HG03280 (cell line): Measurements from ENCODE around the gene PGLYRP3.

Source experiments
- ATAC-seq: cut with Tn5 transposase; IDR thresholded peaks from one replicate; pipeline ENCODE4 v1.9.1; 2021; ENCODE audit warnings: mild to moderate bottlenecking, moderate library complexity; ENCODE audit not compliant: unreplicated experiment

PGLYRP3 gene

DNA sequence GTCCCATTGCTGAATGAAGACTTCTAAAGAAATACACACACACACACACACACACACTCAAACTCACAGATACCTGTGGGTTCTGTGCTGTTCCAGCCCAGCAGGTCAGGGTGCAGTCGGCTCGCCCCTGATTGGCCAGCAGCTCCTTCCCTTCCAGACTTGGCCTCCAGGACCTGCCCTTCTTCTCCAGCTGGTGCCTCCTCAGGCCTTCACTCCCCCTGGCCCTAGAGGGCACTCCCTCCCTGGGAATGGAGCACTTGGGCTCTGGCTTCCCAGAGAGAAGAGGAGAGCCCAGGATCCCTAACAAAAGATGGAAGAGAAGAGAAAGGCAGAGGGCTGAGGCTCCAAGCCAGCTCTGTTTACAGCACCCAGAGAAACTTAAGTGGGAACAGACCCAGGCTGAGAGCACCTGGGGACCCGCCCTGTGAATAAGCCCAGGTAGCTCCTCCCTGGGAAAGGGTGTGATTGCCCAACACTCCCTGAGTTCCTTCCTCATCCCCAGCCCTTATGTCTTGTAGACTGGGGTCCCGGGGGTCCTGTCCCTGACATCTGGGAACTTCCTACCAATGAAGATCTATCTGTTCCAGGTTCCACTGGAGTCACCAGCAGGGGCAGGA lies at the start of gene PGLYRP3:
PGLYRP3 (minus strand) TSS at position 383 of the 617 bp plus-strand sequence. CDS start 2,287 bp downstream, outside the sequence.
- no peak for ATAC-seq

GRCh38 chr1:153362187-153362775 lies 49.5 kb upstream of the PGLYRP3 start:
- ATAC-seq: no peak

DNA sequence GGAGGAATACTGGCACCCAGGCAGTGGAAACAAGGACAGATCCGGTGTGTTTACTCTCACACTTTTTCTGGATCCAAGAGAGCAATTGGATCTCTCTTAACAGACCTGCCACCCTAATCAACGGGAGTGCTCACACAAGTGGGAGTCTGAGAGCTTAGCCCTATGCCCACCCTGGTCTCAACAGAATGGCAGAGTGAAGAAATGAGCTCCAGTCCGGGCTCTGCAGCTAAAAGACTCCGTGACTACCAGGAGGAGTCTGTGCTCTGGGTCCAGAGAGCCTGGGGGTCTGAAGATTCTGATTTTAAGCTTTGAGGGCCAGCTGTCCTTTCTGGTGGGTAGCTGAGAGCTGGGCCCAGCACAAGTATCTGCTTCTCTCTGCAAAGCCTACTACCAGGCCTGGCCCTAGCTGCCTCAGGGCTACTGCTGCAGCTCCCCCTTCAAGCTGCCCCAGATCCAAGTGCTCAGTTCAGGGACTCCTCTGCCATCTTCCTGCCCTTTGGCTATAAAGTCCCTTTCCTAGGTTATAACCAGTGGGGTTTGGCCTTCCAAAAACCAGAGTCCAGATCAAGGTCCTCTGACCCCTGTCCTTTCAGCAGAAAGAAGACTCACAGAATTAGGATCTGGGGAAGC lies 48.8 kb upstream of the PGLYRP3 start:
- no peak for ATAC-seq

DNA sequence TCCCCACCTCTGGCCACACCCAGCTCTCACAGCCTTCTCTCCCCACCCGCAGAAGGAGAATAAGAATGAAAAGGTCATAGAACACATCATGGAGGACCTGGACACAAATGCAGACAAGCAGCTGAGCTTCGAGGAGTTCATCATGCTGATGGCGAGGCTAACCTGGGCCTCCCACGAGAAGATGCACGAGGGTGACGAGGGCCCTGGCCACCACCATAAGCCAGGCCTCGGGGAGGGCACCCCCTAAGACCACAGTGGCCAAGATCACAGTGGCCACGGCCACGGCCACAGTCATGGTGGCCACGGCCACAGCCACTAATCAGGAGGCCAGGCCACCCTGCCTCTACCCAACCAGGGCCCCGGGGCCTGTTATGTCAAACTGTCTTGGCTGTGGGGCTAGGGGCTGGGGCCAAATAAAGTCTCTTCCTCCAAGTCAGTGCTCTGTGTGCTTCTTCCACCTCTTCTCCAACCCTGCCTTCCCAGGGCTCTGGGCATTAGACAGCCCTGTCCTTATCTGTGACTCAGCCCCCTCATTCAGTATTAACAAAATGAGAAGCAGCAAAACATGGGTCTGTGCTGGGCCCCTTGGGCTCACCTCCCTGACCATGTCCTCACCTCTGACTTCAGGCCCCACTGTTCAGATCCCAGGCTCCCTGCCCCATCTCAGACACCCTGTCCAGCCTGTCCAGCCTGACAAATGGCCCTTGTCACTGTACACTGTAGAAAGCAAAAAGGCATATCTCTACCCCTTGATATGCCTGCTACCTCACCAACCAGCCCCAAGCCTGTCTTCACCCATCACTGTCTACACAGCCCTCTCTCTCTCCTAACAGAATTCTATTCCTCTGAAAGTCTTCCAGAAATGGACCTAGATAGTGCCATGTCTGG lies 48.1 kb upstream of the PGLYRP3 start:
- no peak for ATAC-seq

DNA sequence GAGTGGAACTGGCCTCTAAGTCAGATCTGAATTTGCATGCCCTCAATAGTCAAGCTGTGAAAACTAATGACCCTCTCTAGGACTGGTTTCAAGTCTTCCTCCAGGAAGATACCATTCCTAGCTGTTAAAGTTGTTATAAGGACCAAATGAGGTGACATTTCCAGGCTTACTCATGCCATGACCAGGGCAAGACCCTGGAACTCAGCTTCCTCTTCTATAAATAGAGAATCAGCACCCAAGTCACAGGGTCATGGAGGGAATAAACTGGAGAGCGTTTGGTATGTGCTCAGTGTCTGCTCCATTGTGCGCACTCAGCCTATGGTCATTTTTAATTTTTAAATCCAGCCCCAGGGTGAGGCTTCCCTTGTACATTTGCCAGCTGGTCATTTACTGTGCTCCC lies 47.4 kb upstream of the PGLYRP3 start:
- no peak for ATAC-seq

GRCh38 chr1:153359241-153359640 lies 46.5 kb upstream of the PGLYRP3 start:
- ATAC-seq: no peak

DNA sequence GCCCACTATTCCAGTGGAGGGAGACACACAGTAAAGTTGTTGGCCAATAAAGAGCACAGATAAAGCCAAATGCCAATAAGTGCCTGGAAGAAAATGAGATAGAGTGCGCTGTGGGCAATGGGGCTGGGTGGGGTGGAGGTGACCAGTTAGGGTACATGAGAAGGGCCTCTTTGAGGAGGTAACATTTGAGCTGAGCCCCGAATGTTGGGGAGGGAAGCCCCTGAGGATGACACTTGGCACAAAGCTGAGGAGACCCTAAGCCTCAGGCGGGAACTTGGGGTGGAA lies 45.9 kb upstream of the PGLYRP3 start:
- ATAC-seq: no peak

GRCh38 chr1:153357853-153358690 lies 45.3 kb upstream of the PGLYRP3 start, which contains the start of gene S100A9:
TSS of gene S100A9 (plus strand) at chr1:153357854. CDS start at chr1:153358284, 430 bp downstream.
- no peak for ATAC-seq

- ATAC-seq: no peak
These were observed 44.5 kb upstream of the PGLYRP3 start for GRCh38 chr1:153357076-153357852.

GRCh38 chr1:153356392-153357075 lies 43.8 kb upstream of the PGLYRP3 start:
- no peak for ATAC-seq

GRCh38 chr1:153355445-153356071 lies 42.8 kb upstream of the PGLYRP3 start:
- ATAC-seq: no peak

DNA sequence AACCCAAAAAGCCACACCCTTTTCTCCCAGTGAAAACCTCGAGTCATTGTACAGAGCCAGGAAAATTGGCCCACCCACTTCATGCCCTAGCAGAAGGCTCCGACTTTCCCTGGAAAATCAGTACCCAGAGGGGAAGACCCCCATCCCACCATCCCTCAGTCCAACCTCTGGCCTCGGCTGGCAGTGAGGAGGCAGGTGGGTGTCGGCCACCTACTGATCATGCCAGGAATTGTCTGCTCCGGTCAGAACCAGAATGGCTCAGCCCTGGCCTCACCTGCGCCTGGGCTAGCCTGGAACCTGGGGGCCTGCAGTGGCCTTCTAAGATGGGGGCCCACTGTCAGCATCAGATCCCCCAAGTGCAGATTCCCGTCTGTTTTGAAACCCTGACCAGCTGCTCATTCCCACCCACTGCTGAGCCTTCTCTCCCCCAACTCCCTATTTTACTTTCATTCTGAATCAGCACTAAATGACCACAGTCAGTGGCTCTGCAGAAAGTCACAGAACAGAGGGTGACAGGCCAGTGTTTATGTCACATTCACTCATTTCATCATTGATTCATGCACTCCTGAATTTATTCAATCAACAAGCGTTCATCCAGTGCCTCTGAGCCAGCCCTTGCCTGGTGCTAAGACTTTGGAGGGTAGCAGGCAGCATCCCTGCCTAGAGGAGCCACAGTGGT lies 41.9 kb upstream of the PGLYRP3 start:
- no peak for ATAC-seq

GRCh38 chr1:153353226-153353947 lies 40.6 kb upstream of the PGLYRP3 start:
- ATAC-seq: no peak

- ATAC-seq: no peak
These were observed 39.8 kb upstream of the PGLYRP3 start for GRCh38 chr1:153352523-153352922.

DNA sequence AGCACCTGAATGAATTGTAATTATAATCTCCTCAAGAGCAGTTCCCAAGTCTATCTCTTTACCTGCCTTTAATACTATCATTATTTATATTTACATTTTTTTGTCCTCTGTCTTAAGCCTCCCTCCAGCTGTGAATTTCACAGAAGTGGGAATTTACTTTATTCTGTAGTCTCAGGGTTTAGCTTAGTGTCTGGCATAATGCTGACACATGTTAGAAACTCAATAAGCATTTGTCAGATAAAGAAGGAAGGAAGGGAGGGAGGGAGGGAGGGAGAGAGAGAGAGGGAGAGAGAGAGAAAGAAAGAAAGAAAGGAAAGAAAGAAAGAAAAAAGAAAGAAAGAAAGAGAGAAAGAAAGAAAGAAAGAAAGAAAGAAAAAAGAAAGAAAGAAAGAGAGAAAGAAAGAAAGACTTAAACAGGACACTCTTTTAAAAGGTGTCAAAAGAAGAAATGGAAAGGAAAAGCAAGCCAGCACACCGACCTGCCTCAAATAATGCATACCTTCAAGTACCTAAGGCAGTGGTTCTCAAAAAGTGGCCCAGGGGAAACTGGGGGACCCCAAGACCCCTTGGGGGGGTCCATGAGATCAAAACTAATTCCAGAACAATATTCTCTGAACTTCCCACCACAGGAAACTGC lies 37.7 kb upstream of the PGLYRP3 start:
- ATAC-seq: no peak

DNA sequence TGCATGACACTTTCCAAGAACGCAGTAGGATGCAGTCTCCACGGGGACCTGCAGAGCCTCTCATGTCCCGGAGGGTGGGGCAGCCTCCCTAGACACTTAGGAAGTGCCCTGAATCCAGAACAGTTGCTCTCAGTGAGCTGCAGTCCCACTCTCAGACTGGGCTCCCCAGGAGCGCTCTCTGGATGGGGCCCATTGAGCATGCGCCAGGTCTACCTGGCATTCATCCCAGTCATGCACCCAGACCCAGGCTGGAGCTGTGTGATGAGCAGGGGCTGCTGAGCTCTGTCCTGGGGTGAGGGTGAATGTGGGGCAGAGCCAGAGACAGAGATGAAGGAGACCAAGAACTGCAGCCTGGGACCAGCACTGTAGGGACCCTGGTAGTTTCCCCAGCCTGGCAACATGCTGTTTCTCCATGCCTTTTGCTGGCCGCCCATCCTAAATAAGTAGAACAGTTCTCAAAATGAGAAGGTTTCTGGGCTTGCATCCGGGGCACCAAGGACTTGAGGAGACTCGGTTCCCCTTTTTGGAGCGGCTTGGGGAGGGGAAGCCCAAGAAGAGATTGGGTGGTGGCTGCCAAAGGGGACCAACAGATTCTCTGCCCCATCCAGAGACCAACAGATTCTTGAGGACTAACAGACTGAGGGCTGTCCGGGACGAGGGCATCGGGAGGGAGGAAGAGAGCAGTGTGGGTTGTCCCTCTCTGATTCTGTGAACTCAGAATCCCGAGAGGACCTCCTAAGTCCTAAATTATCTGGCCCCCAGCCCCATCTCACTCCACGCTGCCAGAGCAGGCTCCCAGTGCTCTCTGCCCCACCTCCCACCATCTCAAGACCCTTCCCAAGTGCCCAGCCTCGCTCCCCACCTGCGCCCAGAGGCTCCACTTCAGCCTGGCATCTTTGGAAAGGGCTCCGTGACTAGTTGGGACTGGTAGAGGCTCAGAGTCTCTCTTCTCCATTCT lies 36.9 kb upstream of the PGLYRP3 start:
- no peak for ATAC-seq
